ENCODE data around the gene SSR3. TPM values are rescaled to one million over a fixed set of nuclear protein-coding genes. Genes with fewer than 3 reads are reported as not detected.

The SSR3 gene
- total RNA-seq, 4 donors from 2014 or later = 47.6 to 78.4 (median 58.3) TPM

DNA sequence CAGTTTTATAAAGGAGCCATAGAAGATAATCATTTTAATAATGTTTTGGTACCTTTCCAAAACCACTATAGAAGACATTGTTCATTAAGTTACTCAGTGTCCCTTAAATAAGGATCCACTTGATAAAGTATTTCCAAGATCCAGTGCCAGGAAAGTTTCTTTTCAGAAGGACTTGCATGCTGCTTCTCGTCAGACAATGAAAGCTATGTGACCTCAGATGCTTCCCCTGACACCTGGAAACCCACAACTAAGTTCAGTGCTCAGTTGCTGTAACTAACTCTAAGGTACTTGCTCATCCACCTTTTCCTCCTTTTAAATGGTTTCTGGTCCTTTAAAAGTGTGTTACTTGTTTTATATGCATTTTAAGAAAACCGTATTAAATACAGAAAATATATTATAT is 7.3 kb downstream of the SSR3 start:
- Histone ChIP-seq H3K27me3 (no peaks in the 10 kb centered on the region), H3K9me3 (no peaks in the 10 kb centered on the region), H3K27ac (peak overlapping the region in 1 of 4 donors; percentile 48), H3K4me3 (no peak overlapping the region), H3K4me1 (peaks cover 0 to 4% (median 0%) of the 10 kb centered on the region in 4 donors), H3K36me3 (peaks cover 0 to 74% (median 4%) of the 10 kb centered on the region in 3 donors)
- no peak for DNase-seq
- TF ChIP-seq POLR2A (IDR thresholded peaks at IDR 0.05) = no peak
- TF ChIP-seq, protein P1, sequence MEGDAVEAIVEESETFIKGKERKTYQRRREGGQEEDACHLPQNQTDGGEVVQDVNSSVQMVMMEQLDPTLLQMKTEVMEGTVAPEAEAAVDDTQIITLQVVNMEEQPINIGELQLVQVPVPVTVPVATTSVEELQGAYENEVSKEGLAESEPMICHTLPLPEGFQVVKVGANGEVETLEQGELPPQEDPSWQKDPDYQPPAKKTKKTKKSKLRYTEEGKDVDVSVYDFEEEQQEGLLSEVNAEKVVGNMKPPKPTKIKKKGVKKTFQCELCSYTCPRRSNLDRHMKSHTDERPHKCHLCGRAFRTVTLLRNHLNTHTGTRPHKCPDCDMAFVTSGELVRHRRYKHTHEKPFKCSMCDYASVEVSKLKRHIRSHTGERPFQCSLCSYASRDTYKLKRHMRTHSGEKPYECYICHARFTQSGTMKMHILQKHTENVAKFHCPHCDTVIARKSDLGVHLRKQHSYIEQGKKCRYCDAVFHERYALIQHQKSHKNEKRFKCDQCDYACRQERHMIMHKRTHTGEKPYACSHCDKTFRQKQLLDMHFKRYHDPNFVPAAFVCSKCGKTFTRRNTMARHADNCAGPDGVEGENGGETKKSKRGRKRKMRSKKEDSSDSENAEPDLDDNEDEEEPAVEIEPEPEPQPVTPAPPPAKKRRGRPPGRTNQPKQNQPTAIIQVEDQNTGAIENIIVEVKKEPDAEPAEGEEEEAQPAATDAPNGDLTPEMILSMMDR (IDR thresholded peaks at IDR 0.05) = no peak

DNA sequence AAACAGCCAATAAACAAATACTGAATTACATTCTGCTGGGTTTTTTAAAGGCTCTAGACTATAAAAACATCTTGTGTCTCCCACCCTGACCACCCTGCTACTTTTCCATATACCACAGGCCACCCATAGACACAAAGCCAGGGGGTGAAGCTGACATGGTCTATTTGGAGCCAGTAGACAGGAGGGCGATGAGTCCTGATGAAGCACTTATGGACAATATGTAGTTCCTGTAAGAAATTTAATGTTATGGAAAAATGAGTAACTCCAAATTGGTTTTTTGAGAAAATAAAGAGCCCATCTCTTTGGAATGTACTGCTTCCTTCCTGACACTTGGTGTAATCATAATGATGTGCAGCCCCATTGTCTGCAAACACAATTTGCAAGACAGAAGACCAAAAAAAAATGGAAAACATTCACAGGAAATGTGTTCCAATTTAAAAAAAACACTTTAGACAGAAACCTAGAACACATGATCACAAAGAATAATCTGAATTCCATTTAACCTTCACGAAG is 11.8 kb downstream of the SSR3 start:
- Histone ChIP-seq H3K27ac (peak overlapping the region in 1 of 4 donors; percentile 21), H3K4me3 (no peak overlapping the region), H3K27me3 (no peaks in the 10 kb centered on the region), H3K36me3 (peaks cover 0 to 78% (median 4%) of the 10 kb centered on the region in 3 donors), H3K4me1 (no peaks in the 10 kb centered on the region), H3K9me3 (no peaks in the 10 kb centered on the region)
- no peak for TF ChIP-seq POLR2A (IDR thresholded peaks at IDR 0.05)
- TF ChIP-seq, protein P1 (IDR thresholded peaks at IDR 0.05) = no peak
- no peak for DNase-seq

DNA sequence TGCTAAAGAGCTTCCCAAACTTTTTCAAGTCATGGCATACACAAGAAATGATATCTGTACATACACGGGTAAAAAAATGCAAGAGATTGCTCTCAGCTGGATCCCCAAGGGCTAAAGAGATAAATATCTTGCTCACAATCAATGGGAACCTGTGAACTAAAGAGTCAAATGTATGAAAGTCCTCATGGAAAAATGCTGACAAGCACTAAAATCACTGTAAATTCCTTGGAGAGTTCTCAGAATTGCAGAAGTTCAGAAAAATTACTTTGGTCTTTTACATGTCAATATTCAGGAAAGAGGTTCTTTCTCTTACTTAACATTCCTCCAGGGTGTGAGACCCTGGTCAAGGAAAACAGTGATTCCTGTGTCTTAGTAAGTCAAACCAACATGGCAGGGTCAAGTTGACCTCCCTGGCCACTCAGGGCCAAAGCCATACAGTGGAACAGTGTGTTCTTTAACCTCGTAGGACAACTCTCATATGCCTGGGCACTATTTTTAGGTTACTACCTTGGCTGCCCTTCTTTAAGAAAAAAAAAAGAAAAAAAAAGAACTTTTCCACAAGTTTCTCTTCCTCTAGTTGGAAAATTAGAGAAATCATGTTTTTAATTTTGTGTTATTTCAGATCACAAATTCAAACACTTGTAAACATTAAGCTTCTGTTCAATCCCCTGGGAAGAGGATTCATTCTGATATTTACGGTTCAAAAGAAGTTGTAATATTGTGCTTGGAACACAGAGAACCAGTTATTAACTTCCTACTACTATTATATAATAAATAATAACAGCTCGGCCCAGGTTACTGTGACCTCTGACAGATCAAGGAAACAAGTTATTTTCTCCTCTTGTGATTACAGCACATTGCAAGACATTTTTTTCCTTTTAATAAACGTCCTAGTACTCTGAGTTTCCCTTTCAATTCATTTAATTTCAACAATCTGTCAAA is 12.5 kb downstream of the SSR3 start:
- Histone ChIP-seq H3K9me3 (no peaks in the 10 kb centered on the region), H3K27me3 (no peaks in the 10 kb centered on the region), H3K4me3 (no peak overlapping the region), H3K36me3 (peaks cover 0 to 75% (median 4%) of the 10 kb centered on the region in 3 donors), H3K27ac (peak overlapping the region in 1 of 4 donors; percentile 21), H3K4me1 (no peaks in the 10 kb centered on the region)
- TF ChIP-seq, protein P1 (IDR thresholded peaks at IDR 0.05) = no peak
- TF ChIP-seq POLR2A (IDR thresholded peaks at IDR 0.05) = no peak
- no peak for DNase-seq

DNA sequence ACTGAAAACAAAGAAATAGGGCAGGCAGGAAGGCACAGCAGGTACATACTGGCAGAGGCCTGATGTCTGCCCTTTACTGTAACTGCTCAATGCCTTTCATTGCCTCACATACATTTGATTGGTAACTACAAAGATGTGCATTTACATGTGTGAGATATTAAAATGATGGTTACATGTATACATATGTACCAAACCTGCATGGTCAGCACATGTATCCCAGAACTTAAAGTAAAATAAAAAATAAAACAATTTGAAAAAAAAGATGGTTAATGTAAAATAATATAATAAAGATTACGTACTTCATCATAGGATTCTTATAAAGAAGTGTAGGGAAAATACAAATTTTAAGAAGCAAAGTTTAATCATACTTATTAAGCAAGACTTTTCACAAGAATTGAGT is 15.1 kb downstream of the SSR3 start:
- TF ChIP-seq, protein P1 (IDR thresholded peaks at IDR 0.05) = no peak
- TF ChIP-seq POLR2A (IDR thresholded peaks at IDR 0.05) = no peak
- DNase-seq = no peak
- H3K27me3 ChIP-seq = no peaks in the 10 kb centered on the region
- H3K4me3 ChIP-seq = no peak overlapping the region
- H3K9me3 ChIP-seq = no peaks in the 10 kb centered on the region
- H3K27ac ChIP-seq = no peak overlapping the region
- H3K4me1 ChIP-seq = peaks cover 0 to 4% (median 0%) of the 10 kb centered on the region in 4 donors
- peaks cover 0 to 53% (median 4%) of the 10 kb centered on the region in 3 donors for H3K36me3 ChIP-seq

DNA sequence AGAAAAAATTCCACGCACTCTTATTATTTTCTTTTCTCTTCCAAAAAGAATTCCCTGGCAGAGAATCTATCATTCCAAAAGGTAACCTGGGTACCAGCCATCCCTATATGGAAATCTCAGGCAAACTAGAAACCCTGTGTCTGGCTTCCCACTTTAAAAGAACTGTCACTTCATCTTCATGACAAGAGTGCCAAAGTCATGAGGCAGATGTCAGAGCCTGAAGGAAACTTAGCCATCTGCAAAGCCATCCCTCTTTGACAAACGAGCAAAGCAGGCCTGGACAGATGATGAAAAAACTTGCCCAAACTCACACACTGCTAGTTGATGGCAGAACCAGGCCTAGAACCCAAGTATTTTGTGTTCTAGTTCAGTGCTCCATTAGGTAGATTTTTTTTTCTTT is 15.9 kb downstream of the SSR3 start:
- no peaks in the 10 kb centered on the region for H3K9me3 ChIP-seq
- no peaks in the 10 kb centered on the region for H3K27me3 ChIP-seq
- peaks cover 0 to 45% (median 4%) of the 10 kb centered on the region in 3 donors for H3K36me3 ChIP-seq
- no peak for DNase-seq
- TF ChIP-seq, protein P1 (IDR thresholded peaks at IDR 0.05) = no peak
- no peak for TF ChIP-seq POLR2A (IDR thresholded peaks at IDR 0.05)
- no peak overlapping the region for H3K27ac ChIP-seq
- peaks cover 0 to 6% (median 0%) of the 10 kb centered on the region in 4 donors for H3K4me1 ChIP-seq
- no peak overlapping the region for H3K4me3 ChIP-seq
